ENCODE data around the gene MEIS1.

MEIS1 gene

GRCh38 chr2:66580166-66581049 lies 145.5 kb downstream of the MEIS1 start:
- TF ChIP-seq CTCF (IDR thresholded peaks at IDR 0.05): no peak

GRCh38 chr2:66581339-66582103 lies 146.6 kb downstream of the MEIS1 start:
- no peak for TF ChIP-seq CTCF (IDR thresholded peaks at IDR 0.05)

DNA sequence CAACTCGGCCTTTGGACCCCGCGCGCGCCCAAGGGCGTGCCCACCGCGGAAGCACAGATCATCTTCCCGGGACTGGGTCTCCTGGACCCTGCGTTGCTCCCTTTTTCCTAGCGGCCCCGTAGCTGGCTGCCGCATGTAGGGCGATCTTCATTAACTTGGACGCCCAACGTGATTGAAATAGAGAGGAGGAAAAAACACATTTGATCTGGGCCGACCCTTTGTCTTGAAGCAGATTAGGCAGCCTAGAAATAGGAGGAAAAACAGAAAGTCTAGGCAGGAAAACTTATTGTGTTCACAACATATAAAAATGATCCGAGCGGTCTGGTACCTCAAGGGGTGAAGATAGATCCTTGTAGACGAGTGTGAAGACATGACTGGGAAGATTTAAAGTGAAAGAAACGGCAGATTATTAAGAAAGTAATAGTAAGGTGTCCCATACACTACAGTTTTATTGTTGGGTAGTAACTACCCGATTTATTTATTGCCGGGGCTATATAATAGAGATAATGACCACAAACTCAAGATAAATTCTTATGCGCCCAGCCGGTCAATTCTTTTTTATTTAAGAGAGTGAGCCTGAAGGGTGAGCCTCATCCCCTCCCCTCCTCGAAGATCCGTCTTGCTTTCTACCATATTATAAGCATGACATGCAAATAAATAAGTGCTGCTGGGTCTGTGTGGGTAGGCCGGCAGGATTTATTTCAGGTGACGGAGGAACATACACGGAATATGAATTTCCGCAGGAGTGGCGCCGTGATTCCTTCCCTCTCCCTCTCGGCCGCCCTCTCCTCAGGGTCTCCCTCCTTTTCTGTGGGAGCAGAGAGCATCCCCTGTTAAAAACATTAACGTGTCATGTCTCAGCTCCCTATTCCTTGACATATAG lies 147.4 kb downstream of the MEIS1 start:
- no peak for TF ChIP-seq CTCF (IDR thresholded peaks at IDR 0.05)

DNA sequence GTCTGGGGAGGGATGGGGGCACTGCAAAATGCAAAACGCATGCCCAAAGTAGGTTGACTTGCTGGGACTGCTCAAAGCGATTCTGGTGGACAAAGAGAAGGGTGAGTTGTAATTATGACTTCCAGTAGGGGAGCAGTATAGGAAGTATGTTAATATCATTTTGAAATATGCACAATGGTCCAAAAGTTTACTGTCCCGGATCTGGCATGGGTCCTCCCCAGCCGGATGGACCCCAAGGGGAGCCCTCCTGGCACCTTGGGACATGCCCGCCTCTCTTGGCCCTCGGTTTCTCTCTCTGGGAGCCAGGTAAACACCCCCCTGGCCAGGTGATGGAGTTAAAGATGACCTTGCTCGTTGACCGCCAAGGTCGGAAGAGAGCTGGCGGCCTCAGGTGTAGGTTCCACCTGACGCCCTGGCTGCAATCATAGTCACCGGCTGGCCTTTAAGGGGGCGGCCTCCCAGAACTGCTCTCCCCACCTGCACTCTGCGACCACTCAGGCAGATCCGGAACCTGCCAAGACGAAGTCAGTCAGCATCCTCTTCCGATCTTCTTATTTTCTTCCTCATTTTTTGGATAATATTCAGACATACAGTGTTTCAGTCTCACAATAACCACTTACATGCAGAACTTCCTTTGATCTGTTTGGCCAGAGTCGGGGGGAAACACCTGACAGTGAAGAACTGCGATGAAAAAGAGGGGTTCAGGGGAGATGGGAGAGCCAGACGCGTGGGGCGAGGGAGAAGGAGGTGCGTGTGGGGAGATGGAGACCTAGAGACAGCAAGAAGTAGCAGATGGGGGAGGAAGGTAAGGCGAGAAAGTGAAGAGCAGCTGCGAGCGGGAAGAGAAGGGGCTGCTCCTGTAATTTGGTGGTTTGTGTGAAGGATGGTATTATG lies 148.3 kb downstream of the MEIS1 start:
- TF ChIP-seq CTCF (IDR thresholded peaks at IDR 0.05): no peak

GRCh38 chr2:66583881-66584280 lies 149.0 kb downstream of the MEIS1 start:
- no peak for TF ChIP-seq CTCF (IDR thresholded peaks at IDR 0.05)

- no peak for TF ChIP-seq CTCF (IDR thresholded peaks at IDR 0.05)
Measured at GRCh38 chr2:66585587-66585986, 150.7 kb downstream of the MEIS1 start.

Measured in LNCAP (cell line).